ENCODE results near the gene MYO10.
"Not testable (repeated sequence)": the region's sequence is repeated elsewhere in the genome, so short reads cannot be mapped to it uniquely, and the experiment has no call there.

MYO10 gene

DNA sequence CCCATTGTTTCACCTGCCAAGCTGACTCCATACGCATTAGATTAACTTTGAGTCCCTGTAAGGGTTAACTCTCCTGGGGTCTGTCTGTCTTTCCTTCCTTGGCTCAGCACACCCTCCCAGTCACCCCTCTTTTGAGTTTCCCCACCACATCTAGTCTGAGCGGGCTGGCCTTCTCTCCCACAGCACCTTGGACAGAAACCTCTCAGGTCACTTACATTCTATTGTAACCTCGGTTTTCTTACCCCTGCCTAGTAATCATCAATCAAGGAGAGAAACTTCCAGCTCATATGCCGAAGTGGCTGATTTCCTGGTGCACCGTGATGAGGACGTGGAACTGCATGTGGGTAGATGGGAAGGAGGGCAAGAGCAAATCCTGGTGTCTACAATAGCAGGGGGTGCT is 102.1 kb downstream of the MYO10 start:
- ChIA-PET CTCF (interaction anchor here (0.5 kb wide), 1 partner anchor 10 kb away, joined by 8 read pairs; no protein-coding TSS in a partner anchor), POLR2A (no interaction called here)
- TF ChIP-seq SP1 (IDR thresholded peaks at IDR 0.05) (no peak), BHLHE40 (IDR thresholded peaks at IDR 0.05; ENCODE audit: borderline replicate concordance) (no peak), NFRKB (IDR thresholded peaks at IDR 0.05) (no peak), LEF1 (IDR thresholded peaks at IDR 0.05; ENCODE audit: borderline replicate concordance) (no peak), ELF4 (IDR thresholded peaks at IDR 0.05) (no peak), FOXK2 (IDR thresholded peaks at IDR 0.05) (no peak), FOXA1 (IDR thresholded peaks at IDR 0.05) (no peak), ZNF384 (IDR thresholded peaks at IDR 0.05) (no peak), TARDBP (IDR thresholded peaks at IDR 0.05) (no peak), ARNT (IDR thresholded peaks at IDR 0.05) (no peak), CTBP1 (IDR thresholded peaks at IDR 0.05; ENCODE audit: borderline replicate concordance) (no peak)
- TF ChIP-seq, protein P1, sequence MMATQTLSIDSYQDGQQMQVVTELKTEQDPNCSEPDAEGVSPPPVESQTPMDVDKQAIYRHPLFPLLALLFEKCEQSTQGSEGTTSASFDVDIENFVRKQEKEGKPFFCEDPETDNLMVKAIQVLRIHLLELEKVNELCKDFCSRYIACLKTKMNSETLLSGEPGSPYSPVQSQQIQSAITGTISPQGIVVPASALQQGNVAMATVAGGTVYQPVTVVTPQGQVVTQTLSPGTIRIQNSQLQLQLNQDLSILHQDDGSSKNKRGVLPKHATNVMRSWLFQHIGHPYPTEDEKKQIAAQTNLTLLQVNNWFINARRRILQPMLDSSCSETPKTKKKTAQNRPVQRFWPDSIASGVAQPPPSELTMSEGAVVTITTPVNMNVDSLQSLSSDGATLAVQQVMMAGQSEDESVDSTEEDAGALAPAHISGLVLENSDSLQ (IDR thresholded peaks at IDR 0.05) = no peak
- no peak for DNase-seq (ENCODE audit: extremely low spot score)

DNA sequence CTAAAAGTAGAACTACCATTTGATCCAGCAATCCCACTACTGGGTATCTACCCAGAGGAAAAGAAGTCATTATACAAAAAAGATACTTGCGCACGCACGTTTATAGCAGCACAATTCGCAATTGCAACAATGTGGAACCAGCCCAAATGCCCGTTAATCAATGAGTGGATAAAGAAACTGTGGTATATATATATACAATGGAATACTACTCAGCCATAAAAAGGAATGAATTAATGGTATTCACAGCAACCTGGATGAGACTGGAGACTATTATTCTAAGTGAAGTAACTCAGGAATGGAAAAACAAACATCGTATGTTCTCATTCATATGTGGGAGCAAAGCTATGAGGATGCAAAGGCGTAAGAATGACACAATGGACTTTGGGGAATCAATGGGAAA is 104.8 kb downstream of the MYO10 start:
- CTCF ChIA-PET = interaction anchor here (0.5 kb wide), 1 partner anchor 55 kb away, joined by 8 read pairs; no protein-coding TSS in a partner anchor
- POLR2A ChIA-PET = not testable (repeated sequence)

DNA sequence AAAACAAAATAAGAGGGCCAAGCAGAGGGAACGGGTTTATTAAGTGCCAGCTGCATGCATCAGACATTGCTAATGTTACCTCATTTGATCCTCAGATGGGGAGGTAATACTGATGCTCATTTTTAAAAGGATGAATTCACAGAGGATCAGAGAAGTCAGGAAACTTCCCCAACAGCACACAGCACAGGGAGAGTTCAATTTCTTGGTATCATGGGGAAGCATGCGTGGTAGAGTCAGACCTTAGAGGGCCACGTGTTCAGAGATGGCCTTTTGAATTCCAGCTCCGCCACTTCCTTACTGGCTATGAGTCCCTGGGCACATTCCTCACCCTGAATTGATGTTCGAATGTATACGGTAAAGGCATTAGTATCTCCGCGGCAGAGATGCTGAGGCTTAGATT is 108.3 kb downstream of the MYO10 start:
- TF ChIP-seq NFRKB (IDR thresholded peaks at IDR 0.05) (no peak), LEF1 (IDR thresholded peaks at IDR 0.05; ENCODE audit: borderline replicate concordance) (no peak), ZNF384 (IDR thresholded peaks at IDR 0.05) (no peak), SP1 (IDR thresholded peaks at IDR 0.05) (no peak), TARDBP (IDR thresholded peaks at IDR 0.05) (no peak), FOXK2 (IDR thresholded peaks at IDR 0.05) (no peak), SUZ12 (IDR thresholded peaks at IDR 0.05) (no peak), BHLHE40 (IDR thresholded peaks at IDR 0.05; ENCODE audit: borderline replicate concordance) (no peak), ARNT (IDR thresholded peaks at IDR 0.05) (no peak), ELF4 (IDR thresholded peaks at IDR 0.05) (no peak), HDGF (IDR thresholded peaks at IDR 0.05; ENCODE audit: borderline replicate concordance) (no peak), L3MBTL2 (conservative IDR thresholded peaks at IDR 0.05) (no peak), FOXM1 (IDR thresholded peaks at IDR 0.05; ENCODE audit: borderline replicate concordance) (no peak), CTBP1 (IDR thresholded peaks at IDR 0.05; ENCODE audit: borderline replicate concordance) (no peak), FOXA1 (IDR thresholded peaks at IDR 0.05) (no peak)
- TF ChIP-seq, protein P1 (IDR thresholded peaks at IDR 0.05) = no peak
- ChIA-PET CTCF (no interaction called here), POLR2A (no interaction called here)
- DNase-seq (ENCODE audit: extremely low spot score) = no peak

More for the DNA sequence above, 104.8 kb downstream of the MYO10 start:
- DNase-seq (ENCODE audit: extremely low spot score) = not testable (repeated sequence)

DNA sequence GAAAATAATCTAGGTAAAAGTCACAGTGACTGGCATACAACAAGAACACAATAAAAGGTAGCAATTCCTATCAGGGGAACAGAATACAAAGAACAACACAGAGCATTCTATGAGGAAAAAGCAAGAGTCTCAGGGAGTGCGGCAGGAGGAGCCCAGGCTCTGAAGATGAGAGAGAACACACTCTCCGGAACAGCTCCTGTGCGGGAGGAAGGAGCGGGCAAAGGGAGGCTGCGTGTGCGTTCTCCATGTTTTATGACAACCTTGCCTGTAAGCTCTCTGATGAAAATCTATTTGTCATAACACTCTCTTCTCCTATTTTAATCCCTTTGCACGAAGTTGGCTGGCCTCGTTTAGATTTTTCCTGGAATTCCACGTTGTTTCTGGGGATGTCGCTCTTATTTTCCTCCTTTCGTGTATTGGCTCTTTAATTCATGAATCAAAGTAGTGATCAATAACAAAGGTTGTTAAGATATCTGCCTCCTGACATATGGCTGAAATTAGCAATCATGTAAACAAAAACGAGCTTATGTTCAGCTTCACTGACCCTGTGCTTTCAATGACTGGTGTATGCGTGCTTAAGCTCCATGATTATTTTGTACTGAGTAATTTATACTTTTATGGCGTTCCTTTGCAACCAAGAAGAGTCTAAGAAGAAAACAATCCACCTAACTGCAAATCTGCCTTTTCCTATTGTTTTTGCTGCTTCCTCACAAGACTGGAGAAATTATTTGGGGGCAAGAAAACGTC is 109.5 kb downstream of the MYO10 start:
- TF ChIP-seq BHLHE40 (IDR thresholded peaks at IDR 0.05; ENCODE audit: borderline replicate concordance) = no peak
- no peak for TF ChIP-seq ZNF384 (IDR thresholded peaks at IDR 0.05)
- TF ChIP-seq LEF1 (IDR thresholded peaks at IDR 0.05; ENCODE audit: borderline replicate concordance) = no peak
- no peak for TF ChIP-seq FOXM1 (IDR thresholded peaks at IDR 0.05; ENCODE audit: borderline replicate concordance)
- TF ChIP-seq FOXK2 (IDR thresholded peaks at IDR 0.05) = no peak
- TF ChIP-seq SUZ12 (IDR thresholded peaks at IDR 0.05) = no peak
- TF ChIP-seq ELF4 (IDR thresholded peaks at IDR 0.05) = no peak
- TF ChIP-seq SP1 (IDR thresholded peaks at IDR 0.05) = no peak
- POLR2A ChIA-PET = no interaction called here
- no peak for DNase-seq (ENCODE audit: extremely low spot score)
- CTCF ChIA-PET = interaction anchor here (0.5 kb wide), 1 partner anchor 14 kb away, joined by 3 read pairs; no protein-coding TSS in a partner anchor

DNA sequence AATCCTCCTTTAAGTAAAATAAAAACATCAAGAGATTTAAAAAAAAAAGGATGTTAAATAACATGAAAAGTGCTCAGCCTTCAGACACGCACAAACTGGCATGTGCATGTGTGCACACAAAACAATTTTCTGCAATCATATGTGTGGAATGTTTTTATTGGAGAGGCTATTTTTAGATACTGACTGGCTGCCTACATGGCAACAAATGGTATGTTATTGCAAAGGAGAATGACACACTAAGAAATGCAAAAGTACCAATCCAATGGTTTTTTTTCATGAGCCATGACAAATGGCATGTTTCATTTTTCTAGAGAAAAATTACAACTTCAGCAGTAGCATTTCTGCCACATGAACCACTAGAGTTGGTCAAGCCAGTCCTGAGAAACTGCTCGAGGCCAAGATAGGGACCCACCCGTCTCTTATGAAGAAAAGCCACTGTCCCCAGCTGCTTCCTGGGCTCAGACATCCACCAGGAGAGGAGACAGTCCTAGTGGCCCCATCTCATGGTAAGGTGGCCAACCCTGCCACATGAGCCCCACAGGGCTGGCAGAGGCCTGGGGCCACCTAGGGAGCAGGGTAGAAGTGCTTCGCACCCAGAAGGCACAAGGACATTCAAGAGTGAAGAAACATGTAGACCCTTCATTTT is 116.4 kb downstream of the MYO10 start:
- ChIA-PET POLR2A (no interaction called here), CTCF (no interaction called here)
- TF ChIP-seq SUZ12 (IDR thresholded peaks at IDR 0.05) = no peak
- no peak for TF ChIP-seq ELF4 (IDR thresholded peaks at IDR 0.05)
- no peak for TF ChIP-seq SP1 (IDR thresholded peaks at IDR 0.05)
- no peak for TF ChIP-seq BHLHE40 (IDR thresholded peaks at IDR 0.05; ENCODE audit: borderline replicate concordance)
- no peak for TF ChIP-seq TARDBP (IDR thresholded peaks at IDR 0.05)
- no peak for TF ChIP-seq NFRKB (IDR thresholded peaks at IDR 0.05)
- no peak for TF ChIP-seq ARNT (IDR thresholded peaks at IDR 0.05)
- no peak for TF ChIP-seq L3MBTL2 (conservative IDR thresholded peaks at IDR 0.05)
- TF ChIP-seq FOXA1 (IDR thresholded peaks at IDR 0.05) = no peak
- TF ChIP-seq FOXK2 (IDR thresholded peaks at IDR 0.05) = no peak
- no peak for TF ChIP-seq CTBP1 (IDR thresholded peaks at IDR 0.05; ENCODE audit: borderline replicate concordance)
- no peak for TF ChIP-seq HDGF (IDR thresholded peaks at IDR 0.05; ENCODE audit: borderline replicate concordance)
- no peak for TF ChIP-seq FOXM1 (IDR thresholded peaks at IDR 0.05; ENCODE audit: borderline replicate concordance)
- no peak for TF ChIP-seq ZNF384 (IDR thresholded peaks at IDR 0.05)
- no peak for TF ChIP-seq LEF1 (IDR thresholded peaks at IDR 0.05; ENCODE audit: borderline replicate concordance)
- TF ChIP-seq, protein P1 (IDR thresholded peaks at IDR 0.05) = no peak
- DNase-seq (ENCODE audit: extremely low spot score) = no peak

DNA sequence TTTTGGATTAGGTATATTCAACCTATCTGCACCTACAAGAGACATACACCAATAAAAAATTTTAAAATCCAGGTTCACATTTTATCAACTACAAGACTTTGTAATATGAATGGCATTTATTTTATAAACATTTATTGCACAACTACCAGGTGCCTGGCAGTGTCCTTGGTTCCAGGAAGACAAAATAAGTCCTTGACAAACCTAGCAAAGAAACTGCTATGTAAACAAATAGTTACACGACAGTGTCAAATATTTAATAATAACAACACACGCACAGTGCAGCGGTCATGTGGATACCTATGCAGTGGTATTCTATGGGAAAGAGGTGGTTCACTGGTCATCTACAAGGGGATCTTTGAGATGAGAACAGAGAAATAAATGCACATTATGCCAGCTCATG is 120.7 kb downstream of the MYO10 start:
- DNase-seq (ENCODE audit: extremely low spot score) = no peak
- no peak for TF ChIP-seq BHLHE40 (IDR thresholded peaks at IDR 0.05; ENCODE audit: borderline replicate concordance)
- no peak for TF ChIP-seq SUZ12 (IDR thresholded peaks at IDR 0.05)
- TF ChIP-seq FOXK2 (IDR thresholded peaks at IDR 0.05) = no peak
- no peak for TF ChIP-seq CTBP1 (IDR thresholded peaks at IDR 0.05; ENCODE audit: borderline replicate concordance)
- TF ChIP-seq NFRKB (IDR thresholded peaks at IDR 0.05) = no peak
- no peak for TF ChIP-seq FOXA1 (IDR thresholded peaks at IDR 0.05)
- TF ChIP-seq ARNT (IDR thresholded peaks at IDR 0.05) = no peak
- no peak for TF ChIP-seq LEF1 (IDR thresholded peaks at IDR 0.05; ENCODE audit: borderline replicate concordance)
- TF ChIP-seq ELF4 (IDR thresholded peaks at IDR 0.05) = no peak
- no peak for TF ChIP-seq ZNF384 (IDR thresholded peaks at IDR 0.05)
- TF ChIP-seq FOXM1 (IDR thresholded peaks at IDR 0.05; ENCODE audit: borderline replicate concordance) = no peak
- TF ChIP-seq TARDBP (IDR thresholded peaks at IDR 0.05) = no peak
- ChIA-PET CTCF (interaction anchor here (0.6 kb wide), 2 partner anchors 94 to 241 kb away, joined by 4 read pairs; no protein-coding TSS in a partner anchor), POLR2A (no interaction called here)
